Common myeloid progenitor, CD34-positive (primary cell): ENCODE measurements around the gene SNRNP200.

ENCODE experiments used
- CTCF ChIA-PET: fragments of 350-600 bp; sonication (Branson Sonifier 250); formaldehyde crosslinking; loops from one replicate; lab custom pipeline; 2021; ENCODE audit warnings: antibody characterized with exemption; lab: Charles Lee
- POLR2A ChIA-PET: fragments of 350-600 bp; sonication (Branson Sonifier 250); formaldehyde crosslinking; loops from one replicate; lab custom pipeline; 2021; ENCODE audit warnings: antibody characterized with exemption; lab: Charles Lee
- DNase-seq, 3 donors: peaks; one replicate each; pipeline versions ENCODE4 v3.0.0 to v3.0.0-alpha.2; 2013
- H3K27ac ChIP-seq, 2 experiments: 1 replicate in 1 of 2; 2 replicates in 1 of 2; pipeline ENCODE4 v1.7.0; 2013; ENCODE audit warnings: inconsistent platforms in 2 of 2, low read length in 2 of 2, mild to moderate bottlenecking in 2 of 2, low read depth in 1 of 2, moderate library complexity in 1 of 2; ENCODE audit not compliant: severe bottlenecking in 2 of 2, insufficient read depth in 1 of 2, poor library complexity in 1 of 2
- H3K27me3 ChIP-seq, 5 experiments: replicated peaks in 2 of 5; 1 replicate in 3 of 5; 2 replicates in 2 of 5; pipeline versions ENCODE4 v1.6.1 to v1.7.0; 2013; ENCODE audit warnings: low read length in 4 of 5, mild to moderate bottlenecking in 2 of 5, moderate library complexity in 2 of 5, inconsistent platforms in 1 of 5; ENCODE audit not compliant: insufficient read depth in 5 of 5, control insufficient read depth in 4 of 5
- H3K36me3 ChIP-seq, 4 experiments: 1 replicate in 2 of 4; 2 replicates in 2 of 4; pipeline versions ENCODE4 v1.6.1 to v1.7.0; 2013; ENCODE audit warnings: low read length in 3 of 4, control low read depth in 1 of 4, mild to moderate bottlenecking in 1 of 4; ENCODE audit not compliant: control insufficient read depth in 4 of 4, insufficient read depth in 4 of 4
- H3K4me1 ChIP-seq, 4 experiments: 1 replicate in 3 of 4; 2 replicates in 1 of 4; pipeline versions ENCODE4 v1.6.1 to v1.7.1; 2013; ENCODE audit warnings: low read length in 3 of 4, mild to moderate bottlenecking in 3 of 4, control low read depth in 1 of 4, inconsistent platforms in 1 of 4, moderate library complexity in 1 of 4; ENCODE audit not compliant: control insufficient read depth in 4 of 4, insufficient read depth in 4 of 4; ENCODE audit errors: control extremely low read depth in 1 of 4
- H3K4me3 ChIP-seq, 7 experiments: 1 replicate in 4 of 7; 2 replicates in 3 of 7; pipeline versions ENCODE4 v1.5.1 to v1.7.0; 2013; ENCODE audit warnings: mild to moderate bottlenecking in 7 of 7, low read length in 6 of 7, moderate library complexity in 6 of 7, inconsistent platforms in 2 of 7, low read depth in 2 of 7, control low read depth in 1 of 7; ENCODE audit not compliant: insufficient read depth in 4 of 7, control insufficient read depth in 1 of 7; ENCODE audit errors: extremely low read depth in 1 of 7
- H3K9me3 ChIP-seq, 5 experiments: 1 replicate in 4 of 5; 2 replicates in 1 of 5; pipeline versions ENCODE4 v1.6.1 to v1.7.1; 2013; ENCODE audit warnings: low read length in 4 of 5, mild to moderate bottlenecking in 2 of 5, inconsistent platforms in 1 of 5, low read depth in 1 of 5, moderate library complexity in 1 of 5; ENCODE audit not compliant: control insufficient read depth in 4 of 5, insufficient read depth in 2 of 5; ENCODE audit errors: control extremely low read depth in 1 of 5
- WGBS: methylation state at CpG from one replicate; pipeline ENCODE4 v1.1.5; 2013; ENCODE audit not compliant: insufficient coverage; 5-methylcytosine and 5-hydroxymethylcytosine counted together

The SNRNP200 gene

GRCh38 chr2:96336104-96336775, 30.9 kb upstream of the SNRNP200 start:
- CTCF ChIA-PET, result interaction anchor here (1.0 to 2.0 kb wide), 7 partner anchors 9 to 38 kb away, joined by 3 to 9 read pairs (median 3); no protein-coding TSS in a partner anchor
- peak overlapping the region in 1 of 2 experiments; percentile 66 for H3K27ac ChIP-seq
- peaks cover 10 to 30% (median 20%) of the 10 kb centered on the region in 4 experiments for H3K4me1 ChIP-seq
- 38% methylated on average over 10 of the region's 15 CpGs for WGBS
- no peaks in the 10 kb centered on the region for H3K27me3 ChIP-seq
- DNase-seq, result no peak
- peak overlapping the region in 6 of 7 experiments; percentile 56 to 94 (median 78) for H3K4me3 ChIP-seq
- H3K36me3 ChIP-seq, result peaks cover 0 to 4% (median 0%) of the 10 kb centered on the region in 4 experiments
- no peaks in the 10 kb centered on the region for H3K9me3 ChIP-seq
- POLR2A ChIA-PET, result interaction anchor here (0.6 to 1.1 kb wide), 3 partner anchors 11 to 32 kb away, joined by 3 to 6 read pairs (median 3); partner anchors contain the start of gene ITPRIPL1

DNA sequence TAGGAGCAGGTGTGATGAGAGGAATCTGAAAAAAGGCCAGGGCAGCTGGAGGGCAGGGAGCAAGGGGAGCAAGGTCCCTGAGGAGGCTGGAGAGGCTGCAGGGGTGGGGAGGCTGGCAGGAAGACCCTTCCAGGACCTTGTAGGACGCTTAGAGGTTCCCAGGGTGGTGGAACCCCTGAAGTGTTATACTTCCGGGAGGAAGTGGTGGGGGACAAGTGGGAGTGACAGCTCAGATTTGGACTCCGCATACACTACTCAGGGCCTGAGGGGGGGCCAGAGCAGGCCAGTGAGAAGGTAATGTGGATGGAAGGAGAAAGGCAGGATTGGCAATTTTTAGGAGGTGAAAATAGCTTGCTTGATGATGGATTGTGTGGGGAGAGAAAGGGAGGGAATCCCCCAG, 28.4 kb upstream of the SNRNP200 start:
- H3K4me3 ChIP-seq, result no peak overlapping the region
- H3K4me1 ChIP-seq, result peaks cover 10 to 30% (median 20%) of the 10 kb centered on the region in 4 experiments
- no peaks in the 10 kb centered on the region for H3K27me3 ChIP-seq
- DNase-seq, result no peak
- H3K9me3 ChIP-seq, result no peaks in the 10 kb centered on the region
- CTCF ChIA-PET, result interaction anchor here (2.4 to 3.6 kb wide), 2 partner anchors 9 to 11 kb away, joined by 8 to 17 read pairs; partner anchors contain the start of gene ITPRIPL1
- no CpG with 5 or more reads among the region's 3 CpGs for WGBS
- no peak overlapping the region for H3K27ac ChIP-seq
- H3K36me3 ChIP-seq, result peaks cover 0 to 11% (median 0%) of the 10 kb centered on the region in 4 experiments
- POLR2A ChIA-PET, result interaction anchor here (1.1 kb wide), 1 partner anchor 8 kb away, joined by 6 read pairs; no protein-coding TSS in a partner anchor

DNA sequence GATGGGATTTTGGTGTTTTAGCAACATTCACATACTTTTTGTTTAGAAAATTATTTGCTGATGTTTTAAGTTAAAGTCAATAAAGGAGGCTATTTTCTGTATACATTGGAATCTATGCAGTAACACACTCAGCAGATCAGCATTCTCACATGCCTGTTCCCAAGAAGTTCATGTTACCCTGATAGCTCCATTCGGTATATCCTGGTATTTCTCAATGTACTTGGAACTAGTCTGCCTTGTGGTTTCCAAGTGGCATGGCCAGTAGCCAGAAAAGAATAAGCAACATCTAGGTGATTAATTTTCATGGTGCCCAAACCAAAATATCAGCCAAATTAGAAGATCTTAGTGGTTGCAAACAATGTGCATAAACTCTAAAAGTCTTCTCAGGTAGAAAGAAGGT, 25.1 kb upstream of the SNRNP200 start:
- POLR2A ChIA-PET, result interaction anchor here (0.7 kb wide), 1 partner anchor 326 kb away, joined by 3 read pairs; no protein-coding TSS in a partner anchor
- Histone ChIP-seq H3K9me3 (no peaks in the 10 kb centered on the region), H3K36me3 (peaks cover 0 to 33% (median 11%) of the 10 kb centered on the region in 4 experiments), H3K27me3 (no peaks in the 10 kb centered on the region), H3K27ac (no peak overlapping the region), H3K4me3 (no peak overlapping the region), H3K4me1 (peaks cover 0 to 20% (median 17%) of the 10 kb centered on the region in 4 experiments)
- no peak for DNase-seq
- CTCF ChIA-PET, result interaction anchor here (2.3 kb wide), 1 partner anchor 8 kb away, joined by 8 read pairs; no protein-coding TSS in a partner anchor
- WGBS, result 50% methylated on average over 1 of the region's 1 CpG

DNA sequence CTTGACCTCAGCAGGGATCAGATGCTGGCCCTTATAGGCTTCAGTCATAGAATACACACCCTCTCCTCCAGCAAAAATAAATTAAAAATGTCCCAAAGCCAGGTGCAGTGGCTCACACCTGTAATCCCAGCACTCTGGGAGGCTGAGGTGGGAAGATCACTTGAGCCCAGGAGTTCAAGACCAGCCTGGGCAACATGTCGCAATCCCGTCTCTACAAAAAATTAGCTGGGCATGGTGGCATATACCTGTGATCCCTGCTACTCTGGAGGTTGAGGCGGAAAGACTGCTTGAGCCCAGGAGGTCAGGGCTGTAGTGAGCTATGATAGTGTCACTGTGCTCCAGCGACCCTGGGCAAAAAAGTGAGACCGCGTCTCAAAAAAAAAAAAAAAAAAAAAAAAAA, 24.5 kb upstream of the SNRNP200 start:
- H3K27ac ChIP-seq, result no peak overlapping the region
- peaks cover 0 to 21% (median 15%) of the 10 kb centered on the region in 4 experiments for H3K4me1 ChIP-seq
- ChIA-PET CTCF (no interaction called here), POLR2A (interaction anchor here (0.7 kb wide), 1 partner anchor 326 kb away, joined by 3 read pairs; no protein-coding TSS in a partner anchor)
- no peaks in the 10 kb centered on the region for H3K9me3 ChIP-seq
- H3K4me3 ChIP-seq, result no peak overlapping the region
- H3K36me3 ChIP-seq, result peaks cover 0 to 33% (median 11%) of the 10 kb centered on the region in 4 experiments
- DNase-seq, result no peak
- WGBS, result 98% methylated on average over 5 of the region's 6 CpGs
- no peaks in the 10 kb centered on the region for H3K27me3 ChIP-seq

DNA sequence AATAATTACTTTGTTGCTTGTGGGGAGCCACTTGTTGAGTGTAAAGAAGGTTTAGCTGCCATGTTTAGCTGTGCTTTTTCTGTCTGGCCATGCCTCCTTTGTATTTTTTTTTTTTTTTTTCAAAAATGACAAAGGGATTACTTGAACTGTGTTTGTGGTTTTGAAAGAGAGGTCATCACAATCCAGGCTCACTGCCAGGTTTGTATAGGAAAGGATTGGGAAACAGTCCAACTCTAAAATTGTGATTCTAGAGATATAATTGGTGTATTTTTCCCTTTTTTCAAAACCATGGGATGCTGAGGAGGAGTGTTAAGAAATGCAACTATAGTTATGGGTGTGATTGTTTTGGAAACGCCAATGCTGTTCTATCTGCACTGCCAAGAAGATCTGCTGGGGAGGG, 24.1 kb upstream of the SNRNP200 start:
- peaks cover 2 to 21% (median 16%) of the 10 kb centered on the region in 4 experiments for H3K4me1 ChIP-seq
- no CpG with 5 or more reads among the region's 1 CpG for WGBS

DNA sequence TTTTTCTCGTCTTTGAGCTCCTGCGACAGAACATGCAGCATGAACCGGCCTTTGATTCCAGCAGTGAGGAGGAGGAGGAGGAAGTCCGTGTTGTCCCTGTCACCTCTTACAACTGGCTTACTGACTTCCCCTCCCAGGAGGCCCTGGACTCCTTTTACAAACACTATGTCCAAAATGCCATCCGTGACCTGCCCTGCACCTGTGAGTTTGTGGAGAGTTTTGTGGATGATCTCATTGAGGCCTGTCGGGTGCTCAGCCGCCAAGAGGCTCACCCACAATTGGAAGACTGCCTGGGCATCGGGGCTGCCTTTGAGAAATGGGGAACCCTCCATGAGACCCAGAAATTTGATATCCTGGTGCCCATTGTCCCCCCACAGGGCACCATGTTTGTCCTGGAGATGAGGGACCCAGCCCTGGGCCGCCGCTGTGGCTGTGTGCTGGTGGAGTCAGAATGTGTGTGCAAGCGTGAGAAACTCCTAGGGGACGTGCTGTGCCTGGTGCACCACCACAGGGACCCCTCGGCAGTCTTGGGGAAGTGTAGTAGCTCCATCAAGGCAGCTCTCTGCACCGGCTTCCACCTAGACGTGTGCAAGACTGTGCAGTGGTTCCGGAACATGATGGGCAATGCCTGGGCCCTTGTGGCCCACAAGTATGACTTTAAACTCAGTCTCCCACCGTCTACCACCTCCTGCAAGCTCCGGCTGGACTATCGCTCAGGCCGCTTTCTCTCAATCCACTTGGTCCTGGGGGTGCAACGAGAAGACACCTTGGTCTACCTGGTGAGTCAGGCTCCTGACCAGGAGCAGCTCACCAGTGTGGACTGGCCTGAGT, 21.9 kb upstream of the SNRNP200 start:
- H3K4me1 ChIP-seq, result peaks cover 3 to 29% (median 24%) of the 10 kb centered on the region in 4 experiments
- peaks cover 0 to 33% (median 11%) of the 10 kb centered on the region in 4 experiments for H3K36me3 ChIP-seq
- POLR2A ChIA-PET, result no interaction called here
- DNase-seq, result no peak
- no peak overlapping the region for H3K4me3 ChIP-seq
- no peaks in the 10 kb centered on the region for H3K27me3 ChIP-seq
- no peaks in the 10 kb centered on the region for H3K9me3 ChIP-seq
- CTCF ChIA-PET, result interaction anchor here (1.1 kb wide), 1 partner anchor 18 kb away, joined by 3 read pairs; no protein-coding TSS in a partner anchor
- 98% methylated on average over 18 of the region's 21 CpGs for WGBS
- H3K27ac ChIP-seq, result no peak overlapping the region

More for the DNA sequence above, 24.1 kb upstream of the SNRNP200 start:
- Histone ChIP-seq H3K36me3 (peaks cover 0 to 33% (median 11%) of the 10 kb centered on the region in 4 experiments), H3K4me3 (no peak overlapping the region), H3K27me3 (no peaks in the 10 kb centered on the region), H3K9me3 (no peaks in the 10 kb centered on the region), H3K27ac (no peak overlapping the region)
- ChIA-PET CTCF (no interaction called here), POLR2A (no interaction called here)
- DNase-seq, result no peak
